Activated CD8-positive, alpha-beta memory T cell treated with anti-CD3 and anti-CD28 coated beads, Interleukin-2, amount 50 U/mL, for 1 hour (primary cell): Measurements from ENCODE around the gene GLMP.
A peak's percentile ranks its signal among the peaks of the same experiment; 100 is the strongest.

Experiments used
- DNase-seq: peaks from one replicate; pipeline ENCODE4 v3.0.0-alpha.2; 2020; ENCODE audit errors: extremely low read depth

Gene GLMP

GRCh38 chr1:156285437-156285836, 10.0 kb downstream of the GLMP start:
- DNase-seq, result no peak

- DNase-seq, result no peak
Measured at GRCh38 chr1:156284757-156285156, 10.7 kb downstream of the GLMP start.

DNA sequence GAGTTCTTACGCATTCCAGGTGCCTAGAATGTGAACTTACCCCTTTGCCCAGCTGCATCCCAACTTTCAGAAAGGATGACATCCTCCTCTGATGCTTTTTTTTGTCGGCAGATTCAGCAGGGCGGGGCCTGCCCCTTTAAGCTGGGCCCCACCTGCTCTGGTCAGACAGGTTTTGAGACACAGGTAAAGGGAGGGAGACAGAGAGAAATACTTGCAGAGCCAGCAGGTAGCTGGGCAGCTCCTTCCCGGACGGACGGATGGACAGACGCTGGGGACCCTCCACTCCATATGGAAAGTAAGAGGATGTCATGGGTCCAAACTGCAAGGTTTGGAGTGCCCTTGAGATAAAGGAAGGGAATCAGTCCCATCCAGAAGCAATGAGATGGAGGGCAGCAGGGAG, 11.4 kb downstream of the GLMP start, which contains the start of gene TMEM79:
Gene TMEM79, plus strand, starts transcription at position 214 of the 400 bp plus-strand sequence. CDS start 902 bp downstream, outside the sequence.
- no peak for DNase-seq

- DNase-seq, result no peak
Measured at GRCh38 chr1:156283521-156283920, 12.0 kb downstream of the GLMP start.

GRCh38 chr1:156282479-156283222, 12.8 kb downstream of the GLMP start, which contains the start of gene SMG5:
SMG5 (minus strand) TSS chr1:156282825; CDS start chr1:156282680, 145 bp downstream.
- DNase-seq, result peak; percentile 94

- no peak for DNase-seq
Measured at GRCh38 chr1:156281693-156282478, 13.6 kb downstream of the GLMP start.

GRCh38 chr1:156281281-156281680, 14.2 kb downstream of the GLMP start:
- DNase-seq, result no peak

GRCh38 chr1:156279837-156280236, 15.6 kb downstream of the GLMP start:
- no peak for DNase-seq

- DNase-seq, result no peak
Measured at GRCh38 chr1:156276966-156277381, 18.5 kb downstream of the GLMP start.

- DNase-seq, result no peak
Measured at GRCh38 chr1:156276532-156276931, 18.9 kb downstream of the GLMP start.

- no peak for DNase-seq
Measured at GRCh38 chr1:156270314-156270713, 25.2 kb downstream of the GLMP start.

GRCh38 chr1:156268336-156268735, 27.1 kb downstream of the GLMP start:
- DNase-seq, result no peak

- DNase-seq, result no peak
Measured at GRCh38 chr1:156266051-156266450, 29.4 kb downstream of the GLMP start.

DNA sequence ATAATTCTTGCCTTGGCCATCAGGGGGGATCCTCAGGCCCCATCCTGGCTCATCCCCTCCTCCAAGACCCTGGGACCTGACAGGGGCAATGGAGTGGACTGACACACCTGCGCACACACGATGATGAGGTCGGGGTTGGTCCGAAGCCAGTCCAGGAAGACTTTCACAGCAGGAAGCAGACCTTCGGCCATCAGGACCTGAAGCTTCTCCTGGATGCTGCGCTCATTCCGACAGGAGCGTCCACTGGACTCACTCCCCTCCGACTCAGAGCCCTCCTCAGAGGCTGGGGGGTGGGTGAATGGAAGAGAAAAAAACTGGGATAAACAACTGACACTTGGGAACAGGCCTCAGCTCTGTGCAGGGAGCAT, 32.2 kb downstream of the GLMP start:
- DNase-seq, result no peak

- no peak for DNase-seq
Measured at GRCh38 chr1:156262461-156263287, 32.8 kb downstream of the GLMP start.

DNA sequence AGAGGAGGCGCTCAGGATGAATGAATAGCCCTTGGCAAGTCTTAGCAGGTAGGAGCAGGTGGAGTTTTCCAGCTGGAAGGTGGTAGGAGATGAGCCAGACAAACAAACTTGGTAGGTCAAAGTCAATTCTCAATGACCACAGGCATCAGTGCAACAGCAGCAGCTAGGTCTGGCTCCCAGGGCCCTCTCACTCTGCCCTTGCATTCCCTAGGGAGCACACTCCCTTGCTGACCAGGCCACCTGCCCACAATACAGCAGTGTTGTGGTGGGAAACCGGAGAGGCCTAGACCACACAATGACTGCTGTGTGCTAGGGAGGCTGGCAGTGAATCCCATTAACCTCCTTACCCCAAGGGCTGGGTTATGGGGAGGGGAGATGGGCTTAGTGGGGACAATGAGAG, 34.6 kb downstream of the GLMP start:
- no peak for DNase-seq

DNA sequence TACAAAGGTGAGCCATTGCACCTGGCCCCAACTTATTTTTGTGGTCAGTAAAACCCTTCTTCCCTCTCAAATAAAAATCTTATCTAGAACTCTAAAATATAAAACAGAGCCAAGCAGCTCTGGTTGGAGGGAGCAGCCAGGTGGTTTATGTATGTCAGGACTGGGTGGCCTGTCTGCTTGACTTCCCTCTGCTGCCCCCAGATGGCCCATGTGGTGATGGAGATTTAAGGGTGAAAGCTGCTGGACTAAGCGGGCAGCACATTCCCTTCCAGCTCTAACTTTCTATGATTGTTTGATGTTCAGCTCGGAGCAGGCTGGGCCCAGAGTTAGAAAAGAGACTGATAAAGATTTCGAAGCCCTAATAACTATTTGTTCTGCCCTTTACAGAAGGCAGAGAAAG, 35.7 kb downstream of the GLMP start:
- DNase-seq, result no peak

- no peak for DNase-seq
Measured at GRCh38 chr1:156258859-156259258, 36.6 kb downstream of the GLMP start.

DNA sequence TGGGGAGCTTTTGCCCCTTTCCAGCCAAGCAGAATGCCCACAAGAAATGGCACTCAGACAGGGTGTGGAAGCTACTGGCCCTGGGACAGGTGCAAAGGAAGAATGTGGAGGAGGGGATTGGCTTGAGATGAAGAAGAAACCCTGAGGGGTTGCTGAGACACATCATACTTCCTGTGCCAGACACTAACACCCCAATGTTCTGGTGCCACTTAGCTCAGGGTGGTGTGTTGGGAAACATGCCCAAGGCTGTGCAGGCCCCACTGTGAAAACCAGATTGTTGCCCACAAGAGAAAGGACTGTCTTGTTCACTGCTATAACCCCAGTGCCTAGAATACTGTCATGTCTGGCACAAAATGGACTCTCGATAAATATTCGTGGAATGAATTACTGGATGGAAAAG, 37.8 kb downstream of the GLMP start:
- DNase-seq, result no peak

DNA sequence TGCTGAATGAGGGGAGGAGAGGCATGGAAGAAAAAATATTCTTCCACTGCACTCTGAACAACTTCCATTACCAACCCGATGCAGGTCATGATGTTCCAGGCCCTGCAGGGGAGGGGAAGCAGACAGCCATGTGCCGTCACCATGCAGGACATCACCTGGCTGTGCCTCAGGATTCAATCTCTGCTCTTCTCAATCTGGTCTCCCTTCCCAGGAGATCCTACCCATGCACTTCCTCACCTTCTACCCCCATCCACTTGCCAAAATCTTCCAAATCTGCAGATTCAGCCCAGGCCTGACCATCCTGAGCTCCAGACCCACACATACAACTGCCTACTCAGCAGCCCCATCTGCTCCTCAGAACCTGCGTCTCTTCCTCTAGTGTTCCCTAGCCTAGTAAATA, 41.8 kb downstream of the GLMP start:
- DNase-seq, result no peak

DNA sequence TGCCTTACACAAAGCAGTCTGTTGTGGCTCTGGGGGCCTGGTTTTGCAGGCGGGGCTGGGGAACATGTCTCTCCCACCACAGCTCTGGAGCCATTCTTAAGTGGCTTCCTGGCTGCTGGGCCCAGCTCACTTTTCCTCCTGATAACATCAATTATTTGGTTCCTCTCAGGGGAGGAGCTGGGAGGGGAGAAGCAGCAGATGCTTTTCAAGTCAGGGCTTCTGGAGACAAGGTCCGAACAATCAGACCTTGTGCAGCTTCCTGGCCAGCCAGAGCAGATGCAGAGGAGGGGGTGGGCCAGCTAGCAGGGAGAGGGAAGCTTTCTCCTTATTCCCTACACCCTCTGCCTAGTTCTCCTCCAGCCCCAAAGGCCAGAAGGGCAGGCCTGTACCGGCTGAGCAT, 44.0 kb downstream of the GLMP start:
- no peak for DNase-seq

DNA sequence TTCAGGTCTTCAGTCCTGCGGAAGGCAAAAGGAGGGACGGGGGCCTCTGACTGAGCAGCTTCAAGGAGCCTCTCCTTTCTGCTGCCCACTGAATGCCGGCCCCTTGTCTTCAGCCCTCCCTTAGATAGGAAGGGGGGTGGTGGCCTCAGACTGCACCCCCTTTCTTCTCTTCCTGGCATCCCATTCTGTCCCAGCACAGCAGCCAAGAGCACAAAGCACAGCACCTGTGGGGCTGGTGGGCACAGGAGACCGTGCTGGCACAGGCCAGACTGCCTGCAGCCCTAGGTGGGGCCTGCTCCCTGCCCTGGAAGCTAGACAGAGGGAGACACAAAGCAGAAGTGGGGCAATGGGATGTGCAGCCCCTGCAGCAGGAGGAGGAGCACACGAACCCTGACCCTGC, 45.9 kb downstream of the GLMP start:
- no peak for DNase-seq
